ENCODE data around the gene ANKRD1. TPM values are rescaled to one million over a fixed set of nuclear protein-coding genes. Genes with fewer than 3 reads are reported as not detected.

Gene ANKRD1
- total and polyA plus RNA-seq, 2 donors (not counting 3 experiments of a cell fraction or from before 2014, with no cell fraction given): 593 to 664 TPM

DNA sequence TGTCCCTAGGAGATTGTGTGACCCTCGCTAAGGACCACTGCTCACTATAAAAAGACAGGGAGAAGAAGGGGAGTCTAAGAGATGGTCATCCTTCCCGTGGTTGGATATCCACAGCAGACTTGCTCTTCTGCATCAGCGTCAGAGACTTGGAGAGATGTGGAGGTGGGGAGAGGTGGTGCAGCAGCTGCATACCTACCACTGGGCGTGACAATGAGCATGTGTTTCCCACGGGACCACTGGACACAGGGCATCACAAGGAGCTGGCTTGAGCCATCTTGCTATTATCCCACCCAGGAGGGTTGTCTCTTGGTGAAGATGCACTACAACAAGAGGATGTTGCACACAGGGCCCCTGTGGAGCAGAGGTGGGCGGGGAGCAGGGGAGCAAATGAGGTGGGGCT is 18.8 kb upstream of the ANKRD1 start:
- H4K20me1 ChIP-seq (replicated peaks; ENCODE audit: control insufficient read depth, extremely low read depth, insufficient read depth, low read length): no peaks in the 10 kb centered on the region
- H3K4me3 ChIP-seq (replicated peaks in 1 of 3; ENCODE audit: insufficient read depth in 1 of 3, low read depth in 1 of 3, low read length in 3 of 3): no peak overlapping the region
- TF ChIP-seq MYC (IDR thresholded peaks at IDR 0.05; ENCODE audit: low read depth, low read length) (no peak), GATA2 (IDR thresholded peaks at IDR 0.05; ENCODE audit: insufficient read depth, insufficient read length, low read depth, low read length) (no peak), EZH2 (IDR thresholded peaks at IDR 0.05; ENCODE audit: borderline replicate concordance, low read depth, low read length, severe bottlenecking) (no peak), FOS (IDR thresholded peaks at IDR 0.05; ENCODE audit: borderline replicate concordance, insufficient read depth, low read length) (no peak), POLR2A (IDR thresholded peaks at IDR 0.05; ENCODE audit: low read depth, low read length) (no peak), POLR2AphosphoS5 (IDR thresholded peaks at IDR 0.05; ENCODE audit: insufficient read depth, low read depth, low read length) (no peak), JUN (IDR thresholded peaks at IDR 0.05; ENCODE audit: borderline replicate concordance, insufficient read depth, insufficient read length, low read depth) (no peak)
- TF ChIP-seq, protein P1, sequence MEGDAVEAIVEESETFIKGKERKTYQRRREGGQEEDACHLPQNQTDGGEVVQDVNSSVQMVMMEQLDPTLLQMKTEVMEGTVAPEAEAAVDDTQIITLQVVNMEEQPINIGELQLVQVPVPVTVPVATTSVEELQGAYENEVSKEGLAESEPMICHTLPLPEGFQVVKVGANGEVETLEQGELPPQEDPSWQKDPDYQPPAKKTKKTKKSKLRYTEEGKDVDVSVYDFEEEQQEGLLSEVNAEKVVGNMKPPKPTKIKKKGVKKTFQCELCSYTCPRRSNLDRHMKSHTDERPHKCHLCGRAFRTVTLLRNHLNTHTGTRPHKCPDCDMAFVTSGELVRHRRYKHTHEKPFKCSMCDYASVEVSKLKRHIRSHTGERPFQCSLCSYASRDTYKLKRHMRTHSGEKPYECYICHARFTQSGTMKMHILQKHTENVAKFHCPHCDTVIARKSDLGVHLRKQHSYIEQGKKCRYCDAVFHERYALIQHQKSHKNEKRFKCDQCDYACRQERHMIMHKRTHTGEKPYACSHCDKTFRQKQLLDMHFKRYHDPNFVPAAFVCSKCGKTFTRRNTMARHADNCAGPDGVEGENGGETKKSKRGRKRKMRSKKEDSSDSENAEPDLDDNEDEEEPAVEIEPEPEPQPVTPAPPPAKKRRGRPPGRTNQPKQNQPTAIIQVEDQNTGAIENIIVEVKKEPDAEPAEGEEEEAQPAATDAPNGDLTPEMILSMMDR (IDR thresholded peaks at IDR 0.05; ENCODE audit: extremely low read depth in 1 of 2, insufficient read depth in 1 of 2, low read depth in 1 of 2, low read length in 2 of 2): no peak
- TF ChIP-seq, protein P2, sequence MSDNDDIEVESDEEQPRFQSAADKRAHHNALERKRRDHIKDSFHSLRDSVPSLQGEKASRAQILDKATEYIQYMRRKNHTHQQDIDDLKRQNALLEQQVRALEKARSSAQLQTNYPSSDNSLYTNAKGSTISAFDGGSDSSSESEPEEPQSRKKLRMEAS (IDR thresholded peaks at IDR 0.05; ENCODE audit: insufficient read depth, insufficient read length): no peak
- ChIA-PET POLR2A (no interaction called here), CTCF (no interaction called here)
- H3K4me1 ChIP-seq (ENCODE audit: control insufficient read depth, extremely low read depth, insufficient read depth, low read length): peaks cover 22% of the 10 kb centered on the region
- DNase-seq (ENCODE audit: low read depth, low spot score): no peak
- H3K36me3 ChIP-seq (ENCODE audit: control insufficient read depth in 2 of 2, extremely low read depth in 1 of 2, insufficient read depth in 2 of 2, low read length in 2 of 2): no peaks in the 10 kb centered on the region
- H3K27ac ChIP-seq (ENCODE audit: insufficient read depth, low read depth, low read length): no peak overlapping the region
- intact Hi-C loops (cut with micrococcal nuclease): no loop called here
- no peaks in the 10 kb centered on the region for H3K27me3 ChIP-seq (ENCODE audit: control insufficient read depth in 2 of 2, insufficient read depth in 2 of 2, low read length in 2 of 2)
- no peak overlapping the region for H2AFZ ChIP-seq (ENCODE audit: low read depth, low read length)
- dilution Hi-C loops (cut with MboI; ENCODE audit: extremely low pct_ligation_motif_present, low sequenced_read_pairs): no loop called here
- H3K9me3 ChIP-seq (replicated peaks; ENCODE audit: control insufficient read depth, insufficient read depth, low read length): no peaks in the 10 kb centered on the region
- BruUV-seq (replicated peaks): no TSS peak
- H3K9me1 ChIP-seq (replicated peaks; ENCODE audit: control insufficient read depth, extremely low read depth, insufficient read depth, low read length): no peaks in the 10 kb centered on the region
- FAIRE-seq: no peak
- H3K4me2 ChIP-seq (ENCODE audit: insufficient read depth, low read length): no peak overlapping the region
- no peaks in the 10 kb centered on the region for H3K79me2 ChIP-seq (ENCODE audit: control insufficient read depth, insufficient read depth, low read length)
- H3K9ac ChIP-seq (replicated peaks; ENCODE audit: extremely low read depth, insufficient read depth, low read length): no peak overlapping the region
